Natural killer cell (primary cell): Measurements from ENCODE around the gene CALHM2. TPM values are rescaled to one million over a fixed set of nuclear protein-coding genes. Genes with fewer than 3 reads are reported as not detected.

Source experiments
- ATAC-seq, 3 donors: fragments of 150-1000 bp in 2 of 3; fragments of 200-7000 bp in 1 of 3; cut with Tn5 transposase; 1 replicate in 1 of 3; 2 replicates in 2 of 3; pipeline ENCODE4 v1.10.0; 2021; ENCODE audit warnings: mild to moderate bottlenecking in 2 of 3, moderate library complexity in 2 of 3
- DNase-seq, 2 donors: peaks; one replicate each; pipeline versions ENCODE4 v3.0.0 to v3.0.0-alpha.2; 2013 to 2021; ENCODE audit warnings: mixed read lengths in 1 of 2
- H3K27ac ChIP-seq: one replicate; pipeline ENCODE4 v1.5.1; 2013; ENCODE audit warnings: mild to moderate bottlenecking, low read length
- H3K27me3 ChIP-seq: one replicate; pipeline ENCODE4 v1.6.1; 2013; ENCODE audit warnings: low read length; ENCODE audit not compliant: control insufficient read depth, insufficient read depth
- H3K36me3 ChIP-seq: one replicate; pipeline ENCODE4 v1.6.1; 2013; ENCODE audit warnings: low read length; ENCODE audit not compliant: control insufficient read depth, insufficient read depth
- H3K4me1 ChIP-seq: one replicate; pipeline ENCODE4 v1.6.1; 2013; ENCODE audit warnings: low read length; ENCODE audit not compliant: control insufficient read depth, insufficient read depth
- H3K4me3 ChIP-seq: one replicate; pipeline ENCODE4 v1.5.1; 2013; ENCODE audit warnings: low read length
- H3K9me3 ChIP-seq: one replicate; pipeline ENCODE4 v1.6.1; 2013; ENCODE audit warnings: low read length; ENCODE audit not compliant: control insufficient read depth, insufficient read depth
- H3K27ac Mint-ChIP-seq, 2 donors: one replicate each; pipeline ENCODE4 v1.8.0; 2022; ENCODE audit warnings: mild to moderate bottlenecking in 2 of 2, mixed read lengths in 2 of 2, moderate library complexity in 1 of 2
- H3K27me3 Mint-ChIP-seq, 2 donors: one replicate each; pipeline ENCODE4 v1.8.0; 2022; ENCODE audit warnings: low read depth in 2 of 2, mixed read lengths in 2 of 2
- H3K36me3 Mint-ChIP-seq: one replicate; pipeline ENCODE4 v1.8.0; 2022; ENCODE audit warnings: mixed read lengths
- H3K4me1 Mint-ChIP-seq, 2 donors: one replicate each; pipeline ENCODE4 v1.8.0; 2022; ENCODE audit warnings: mixed read lengths in 2 of 2
- H3K4me3 Mint-ChIP-seq: one replicate; pipeline ENCODE4 v1.8.0; 2022; ENCODE audit warnings: mild to moderate bottlenecking, moderate library complexity, mixed read lengths
- H3K9me3 Mint-ChIP-seq, 2 donors: one replicate each; pipeline ENCODE4 v1.8.0; 2022; ENCODE audit warnings: mixed read lengths in 2 of 2
- CTCF ChIP-seq: fragments of 200-600 bp; IDR thresholded peaks from one replicate; pipeline ENCODE4 v1.8.0; 2022; ENCODE audit warnings: antibody characterized with exemption
- WGBS: methylation state at CpG from one replicate; pipeline ENCODE4 v1.1.7; 2013; ENCODE audit warnings: missing lambda C conversion rate; ENCODE audit not compliant: insufficient coverage; 5-methylcytosine and 5-hydroxymethylcytosine counted together
- intact Hi-C: fragments of 100-400 bp; cut with micrococcal nuclease; formaldehyde crosslinking; loops from one replicate; pipeline ENCODE4 v1.14.2; 2022
- total RNA-seq, 4 donors: library from RNA; stranded (reverse); fragments of 120-200 nt in 1 of 4; gene quantifications; one replicate each; pipeline versions ENCODE4 v1.2.3 to v1.2.4, GENCODE V29; 2013 to 2022

The CALHM2 gene
- total RNA-seq, 3 donors from 2014 or later (not counting 1 experiment from before 2014, with no cell fraction given): 26.6 to 55.2 (median 37.2) TPM

GRCh38 chr10:103498936-103499638 lies 46.9 kb upstream of the CALHM2 start:
- DNase-seq: no peak
- intact Hi-C loops: no loop called here
- no peaks in the 10 kb centered on the region for H3K9me3 Mint-ChIP-seq
- no peak overlapping the region for H3K4me3 ChIP-seq
- no peak overlapping the region for H3K27ac Mint-ChIP-seq
- no peaks in the 10 kb centered on the region for H3K36me3 Mint-ChIP-seq
- H3K27me3 ChIP-seq: peaks cover 13% of the 10 kb centered on the region
- H3K4me1 ChIP-seq: peaks cover 15% of the 10 kb centered on the region
- no peaks in the 10 kb centered on the region for H3K36me3 ChIP-seq
- H3K4me1 Mint-ChIP-seq: peaks cover 8 to 20% of the 10 kb centered on the region in 2 donors
- no peak for TF ChIP-seq CTCF
- WGBS: 81% methylated on average over 5 of the region's 5 CpGs
- no peak overlapping the region for H3K27ac ChIP-seq
- H3K4me3 Mint-ChIP-seq: no peak overlapping the region
- ATAC-seq: no peak
- no peaks in the 10 kb centered on the region for H3K9me3 ChIP-seq
- peaks cover 48 to 51% of the 10 kb centered on the region in 2 donors for H3K27me3 Mint-ChIP-seq

GRCh38 chr10:103497161-103497915 lies 45.2 kb upstream of the CALHM2 start:
- Mint-ChIP-seq H3K27ac (no peak overlapping the region), H3K27me3 (peaks cover 48% of the 10 kb centered on the region in 2 donors), H3K4me3 (no peak overlapping the region), H3K36me3 (no peaks in the 10 kb centered on the region), H3K9me3 (no peaks in the 10 kb centered on the region), H3K4me1 (peaks cover 11 to 13% of the 10 kb centered on the region in 2 donors)
- H3K4me1 ChIP-seq: peaks cover 18% of the 10 kb centered on the region
- DNase-seq (no peak), ATAC-seq (no peak)
- no peak overlapping the region for H3K4me3 ChIP-seq
- peaks cover 13% of the 10 kb centered on the region for H3K27me3 ChIP-seq
- WGBS: 86% methylated on average over 8 of the region's 8 CpGs
- intact Hi-C loops: no loop called here
- H3K36me3 ChIP-seq: no peaks in the 10 kb centered on the region
- no peaks in the 10 kb centered on the region for H3K9me3 ChIP-seq
- H3K27ac ChIP-seq: no peak overlapping the region
- TF ChIP-seq CTCF: no peak

- WGBS: 88% methylated on average over 3 of the region's 3 CpGs
- H3K27ac Mint-ChIP-seq: no peak overlapping the region
- peaks cover 5 to 6% of the 10 kb centered on the region in 2 donors for H3K4me1 Mint-ChIP-seq
- no peak for ATAC-seq
- Histone ChIP-seq H3K36me3 (no peaks in the 10 kb centered on the region), H3K4me3 (no peak overlapping the region), H3K4me1 (peaks cover 21% of the 10 kb centered on the region), H3K9me3 (no peaks in the 10 kb centered on the region), H3K27me3 (peaks cover 13% of the 10 kb centered on the region), H3K27ac (no peak overlapping the region)
- no peak for DNase-seq
- TF ChIP-seq CTCF: no peak
- H3K4me3 Mint-ChIP-seq: peak overlapping the region; percentile 72
- H3K27me3 Mint-ChIP-seq: peaks cover 43 to 54% of the 10 kb centered on the region in 2 donors
- H3K36me3 Mint-ChIP-seq: no peaks in the 10 kb centered on the region
- no peaks in the 10 kb centered on the region for H3K9me3 Mint-ChIP-seq
- intact Hi-C loops: no loop called here
Observed at GRCh38 chr10:103495321-103495720, 43.2 kb upstream of the CALHM2 start.
